ENCODE results near the gene ZYX. TPM values are rescaled to one million over a fixed set of nuclear protein-coding genes. Genes with fewer than 3 reads are reported as not detected.
A peak's percentile ranks its signal among the peaks of the same experiment; 100 is the strongest.

The ZYX gene
- total and polyA plus RNA-seq, 2 of the 13 experiments (the other 11 are each of a cell fraction or from before 2014, with no cell fraction given) = 9.9 to 13.7 TPM

DNA sequence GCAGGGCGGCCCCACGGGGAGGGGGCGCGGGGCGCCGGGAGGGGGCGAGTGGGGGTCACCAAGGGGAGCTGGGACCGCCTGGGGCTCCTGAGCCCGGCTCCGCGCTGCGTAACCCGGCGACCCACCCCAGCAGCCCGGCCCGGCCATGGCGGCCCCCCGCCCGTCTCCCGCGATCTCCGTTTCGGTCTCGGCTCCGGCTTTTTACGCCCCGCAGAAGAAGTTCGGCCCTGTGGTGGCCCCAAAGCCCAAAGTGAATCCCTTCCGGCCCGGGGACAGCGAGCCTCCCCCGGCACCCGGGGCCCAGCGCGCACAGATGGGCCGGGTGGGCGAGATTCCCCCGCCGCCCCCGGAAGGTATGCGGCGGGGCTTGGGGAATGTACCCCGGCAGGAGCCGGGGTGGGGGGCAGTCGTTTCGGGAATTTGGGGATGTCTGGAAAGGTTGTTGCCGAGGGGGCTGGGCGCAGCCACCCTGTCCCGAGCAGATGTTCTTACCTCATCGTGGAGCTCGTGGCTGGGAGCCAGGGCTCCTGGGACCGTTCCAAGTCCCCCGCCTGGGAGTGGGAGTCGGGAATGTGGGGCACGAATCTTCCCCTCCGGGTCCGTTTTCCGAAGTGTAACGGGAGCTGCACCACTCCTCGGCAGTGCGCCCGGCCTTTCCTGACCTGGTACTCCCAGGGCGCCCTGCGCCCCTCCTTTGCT lies 431 bp downstream of the ZYX start (continued):
- TF ChIP-seq, protein P1, sequence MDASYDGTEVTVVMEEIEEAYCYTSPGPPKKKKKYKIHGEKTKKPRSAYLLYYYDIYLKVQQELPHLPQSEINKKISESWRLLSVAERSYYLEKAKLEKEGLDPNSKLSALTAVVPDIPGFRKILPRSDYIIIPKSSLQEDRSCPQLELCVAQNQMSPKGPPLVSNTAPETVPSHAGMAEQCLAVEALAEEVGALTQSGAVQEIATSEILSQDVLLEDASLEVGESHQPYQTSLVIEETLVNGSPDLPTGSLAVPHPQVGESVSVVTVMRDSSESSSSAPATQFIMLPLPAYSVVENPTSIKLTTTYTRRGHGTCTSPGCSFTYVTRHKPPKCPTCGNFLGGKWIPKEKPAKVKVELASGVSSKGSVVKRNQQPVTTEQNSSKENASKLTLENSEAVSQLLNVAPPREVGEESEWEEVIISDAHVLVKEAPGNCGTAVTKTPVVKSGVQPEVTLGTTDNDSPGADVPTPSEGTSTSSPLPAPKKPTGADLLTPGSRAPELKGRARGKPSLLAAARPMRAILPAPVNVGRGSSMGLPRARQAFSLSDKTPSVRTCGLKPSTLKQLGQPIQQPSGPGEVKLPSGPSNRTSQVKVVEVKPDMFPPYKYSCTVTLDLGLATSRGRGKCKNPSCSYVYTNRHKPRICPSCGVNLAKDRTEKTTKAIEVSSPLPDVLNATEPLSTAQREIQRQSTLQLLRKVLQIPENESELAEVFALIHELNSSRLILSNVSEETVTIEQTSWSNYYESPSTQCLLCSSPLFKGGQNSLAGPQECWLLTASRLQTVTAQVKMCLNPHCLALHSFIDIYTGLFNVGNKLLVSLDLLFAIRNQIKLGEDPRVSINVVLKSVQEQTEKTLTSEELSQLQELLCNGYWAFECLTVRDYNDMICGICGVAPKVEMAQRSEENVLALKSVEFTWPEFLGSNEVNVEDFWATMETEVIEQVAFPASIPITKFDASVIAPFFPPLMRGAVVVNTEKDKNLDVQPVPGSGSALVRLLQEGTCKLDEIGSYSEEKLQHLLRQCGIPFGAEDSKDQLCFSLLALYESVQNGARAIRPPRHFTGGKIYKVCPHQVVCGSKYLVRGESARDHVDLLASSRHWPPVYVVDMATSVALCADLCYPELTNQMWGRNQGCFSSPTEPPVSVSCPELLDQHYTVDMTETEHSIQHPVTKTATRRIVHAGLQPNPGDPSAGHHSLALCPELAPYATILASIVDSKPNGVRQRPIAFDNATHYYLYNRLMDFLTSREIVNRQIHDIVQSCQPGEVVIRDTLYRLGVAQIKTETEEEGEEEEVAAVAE (CRISPR knock-in tag; IDR thresholded peaks at IDR 0.05; ENCODE audit: borderline replicate concordance) = no peak
- no peak for TF ChIP-seq NFYC (CRISPR knock-in tag; IDR thresholded peaks at IDR 0.05)

DNA sequence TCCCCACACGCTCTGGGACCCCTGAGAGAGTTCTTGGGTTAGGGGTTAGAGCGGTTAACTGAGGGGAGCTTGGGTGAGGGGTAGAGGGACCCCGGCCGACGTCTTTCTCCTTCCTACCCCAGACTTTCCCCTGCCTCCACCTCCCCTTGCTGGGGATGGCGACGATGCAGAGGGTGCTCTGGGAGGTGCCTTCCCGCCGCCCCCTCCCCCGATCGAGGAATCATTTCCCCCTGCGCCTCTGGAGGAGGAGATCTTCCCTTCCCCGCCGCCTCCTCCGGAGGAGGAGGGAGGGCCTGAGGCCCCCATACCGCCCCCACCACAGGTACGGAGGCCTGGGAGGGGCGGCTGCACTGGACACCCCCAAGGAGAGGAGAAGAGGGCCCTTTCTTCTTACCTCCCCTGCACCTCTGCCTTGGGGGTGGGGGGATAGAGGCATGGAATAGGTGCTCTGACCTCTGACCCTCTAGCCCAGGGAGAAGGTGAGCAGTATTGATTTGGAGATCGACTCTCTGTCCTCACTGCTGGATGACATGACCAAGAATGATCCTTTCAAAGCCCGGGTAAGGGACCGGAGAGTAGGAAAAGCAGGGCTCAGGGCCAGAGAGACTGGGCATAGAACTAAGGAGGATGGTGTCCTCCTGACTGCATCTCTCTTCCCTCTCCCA lies 1.1 kb downstream of the ZYX start:
- ATAC-seq = no peak
- POLR2A ChIA-PET = interaction anchor here (1.1 to 4.0 kb wide), 2 partner anchors 11 to 14 kb away, joined by 6 to 20 read pairs; no protein-coding TSS in a partner anchor
- in situ Hi-C loops (cut with HindIII; ENCODE audit: extremely low pct_ligation_motif_present, low pct_unique_long_range_greater_than_20kb) = loop anchor here (5.0 to 25.0 kb wide), 2 partner anchors 35 to 530 kb away; partner anchors contain the start of gene TCAF1
- TF ChIP-seq ZNF605 (CRISPR knock-in tag; IDR thresholded peaks at IDR 0.05) (no peak), KAT2B (IDR thresholded peaks at IDR 0.05; ENCODE audit: borderline replicate concordance, low read depth, low read length) (peak; percentile 43; the same call in 1 of the 2 replicates), NR2F1 (CRISPR knock-in tag; IDR thresholded peaks at IDR 0.05) (0 out of 4 replicates have a peak, but pooled peaks of 1 of the 2 experiments have one; percentile 29), SP2 (CRISPR knock-in tag; IDR thresholded peaks at IDR 0.05) (no peak), RFX3 (CRISPR knock-in tag; IDR thresholded peaks at IDR 0.05) (no peak), ZNF335 (CRISPR knock-in tag; IDR thresholded peaks at IDR 0.05) (no peak), ZNF589 (CRISPR knock-in tag; conservative IDR thresholded peaks at IDR 0.05) (no peak), PCBP1 (IDR thresholded peaks at IDR 0.05; ENCODE audit: borderline replicate concordance, low read depth, low read length) (no peak), DR1 (CRISPR knock-in tag; IDR thresholded peaks at IDR 0.05) (no peak), NR2F6 (IDR thresholded peaks at IDR 0.05) (peak; percentile 35; the same call in 1 of the 2 replicates), NR2F6 (CRISPR knock-in tag; IDR thresholded peaks at IDR 0.05) (peak; percentile 46; the same call in 1 of the 2 replicates), GZF1 (CRISPR knock-in tag; IDR thresholded peaks at IDR 0.05) (no peak)
- TF ChIP-seq, protein P2, sequence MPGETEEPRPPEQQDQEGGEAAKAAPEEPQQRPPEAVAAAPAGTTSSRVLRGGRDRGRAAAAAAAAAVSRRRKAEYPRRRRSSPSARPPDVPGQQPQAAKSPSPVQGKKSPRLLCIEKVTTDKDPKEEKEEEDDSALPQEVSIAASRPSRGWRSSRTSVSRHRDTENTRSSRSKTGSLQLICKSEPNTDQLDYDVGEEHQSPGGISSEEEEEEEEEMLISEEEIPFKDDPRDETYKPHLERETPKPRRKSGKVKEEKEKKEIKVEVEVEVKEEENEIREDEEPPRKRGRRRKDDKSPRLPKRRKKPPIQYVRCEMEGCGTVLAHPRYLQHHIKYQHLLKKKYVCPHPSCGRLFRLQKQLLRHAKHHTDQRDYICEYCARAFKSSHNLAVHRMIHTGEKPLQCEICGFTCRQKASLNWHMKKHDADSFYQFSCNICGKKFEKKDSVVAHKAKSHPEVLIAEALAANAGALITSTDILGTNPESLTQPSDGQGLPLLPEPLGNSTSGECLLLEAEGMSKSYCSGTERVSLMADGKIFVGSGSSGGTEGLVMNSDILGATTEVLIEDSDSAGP (CRISPR knock-in tag; IDR thresholded peaks at IDR 0.05; ENCODE audit: borderline replicate concordance) = peak; percentile 30; the same call in 1 of the 2 replicates
- TF ChIP-seq, protein P3, sequence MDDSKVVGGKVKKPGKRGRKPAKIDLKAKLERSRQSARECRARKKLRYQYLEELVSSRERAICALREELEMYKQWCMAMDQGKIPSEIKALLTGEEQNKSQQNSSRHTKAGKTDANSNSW (CRISPR knock-in tag; IDR thresholded peaks at IDR 0.05; ENCODE audit: borderline replicate concordance) = no peak

More for the DNA sequence above, 1.1 kb downstream of the ZYX start:
- peaks cover 0 to 3% of the 10 kb centered on the region in 2 experiments; a peak in 1 of 5 replicates for H3K36me3 ChIP-seq (replicated peaks in 1 of 2; ENCODE audit: control insufficient read depth in 1 of 2, insufficient read depth in 2 of 2, low read length in 2 of 2)
- H3K27me3 ChIP-seq (ENCODE audit: control insufficient read depth in 1 of 2, insufficient read depth in 2 of 2, low read length in 2 of 2) = no peaks in the 10 kb centered on the region
- peak overlapping the region; percentile 86 for H3K4me2 ChIP-seq (ENCODE audit: low read depth, low read length)
- H3K4me3 ChIP-seq (replicated peaks in 1 of 3; ENCODE audit: insufficient read depth in 1 of 3, low read depth in 2 of 3, low read length in 3 of 3) = peak overlapping the region; percentile 94 to 98 (median 98)
- intact Hi-C loops (cut with micrococcal nuclease; ENCODE audit: unreplicated experiment) = no loop called here
- H3K9ac ChIP-seq (ENCODE audit: insufficient read depth, low read depth, low read length) = peak overlapping the region; percentile 88
- no peak for FAIRE-seq
- peaks cover 12% of the 10 kb centered on the region for H3K79me2 ChIP-seq (ENCODE audit: insufficient read depth, low read length)
- BruUV-seq (replicated peaks) = no TSS peak
- H3K9me3 ChIP-seq (ENCODE audit: low read length) = no peaks in the 10 kb centered on the region
- H3K4me1 ChIP-seq (ENCODE audit: insufficient read depth, low read length) = peaks cover 63% of the 10 kb centered on the region
- no peak for DNase-seq (ENCODE audit: low spot score)
- WGBS (ENCODE audit: low lambda C conversion rate) = 28% methylated on average over 4 of the region's 21 CpGs
- CTCF ChIA-PET (ENCODE audit: low intra/inter-chr PET ratio, low total read pairs) = no interaction called here
- H4K20me1 ChIP-seq (ENCODE audit: insufficient read depth, low read length) = peaks cover 8% of the 10 kb centered on the region; the same call in 1 of the 2 replicates
- H3K27ac ChIP-seq (ENCODE audit: extremely low read length, insufficient read depth, low read length) = peak overlapping the region; percentile 89
- H2AFZ ChIP-seq (ENCODE audit: low read length) = no peak overlapping the region

Data from HepG2 (cell line).